ENCODE measurements around the gene MPP3.
"Not testable (repeated sequence)": the region's sequence is repeated elsewhere in the genome, so short reads cannot be mapped to it uniquely, and the experiment has no call there.

The MPP3 gene

DNA sequence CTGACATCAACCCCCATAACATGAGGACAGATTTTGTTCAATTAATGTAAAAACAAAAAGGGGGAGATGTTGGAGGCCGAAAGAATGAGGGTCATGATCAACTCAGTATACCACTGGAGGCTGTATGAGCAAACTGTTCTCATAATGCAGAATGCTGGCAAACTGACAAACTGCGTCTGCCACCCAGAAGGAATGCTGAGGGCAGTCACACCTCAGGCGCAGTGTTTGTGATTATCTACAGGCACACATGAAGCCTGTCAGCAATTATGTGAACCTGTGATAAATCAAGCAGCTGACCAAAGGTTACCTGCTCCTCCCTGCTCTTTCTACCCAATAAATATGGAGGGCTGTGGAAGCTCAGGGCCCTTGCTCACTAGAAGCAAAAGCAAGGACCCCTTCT is 41.3 kb upstream of the MPP3 start:
- TF ChIP-seq, protein P1, sequence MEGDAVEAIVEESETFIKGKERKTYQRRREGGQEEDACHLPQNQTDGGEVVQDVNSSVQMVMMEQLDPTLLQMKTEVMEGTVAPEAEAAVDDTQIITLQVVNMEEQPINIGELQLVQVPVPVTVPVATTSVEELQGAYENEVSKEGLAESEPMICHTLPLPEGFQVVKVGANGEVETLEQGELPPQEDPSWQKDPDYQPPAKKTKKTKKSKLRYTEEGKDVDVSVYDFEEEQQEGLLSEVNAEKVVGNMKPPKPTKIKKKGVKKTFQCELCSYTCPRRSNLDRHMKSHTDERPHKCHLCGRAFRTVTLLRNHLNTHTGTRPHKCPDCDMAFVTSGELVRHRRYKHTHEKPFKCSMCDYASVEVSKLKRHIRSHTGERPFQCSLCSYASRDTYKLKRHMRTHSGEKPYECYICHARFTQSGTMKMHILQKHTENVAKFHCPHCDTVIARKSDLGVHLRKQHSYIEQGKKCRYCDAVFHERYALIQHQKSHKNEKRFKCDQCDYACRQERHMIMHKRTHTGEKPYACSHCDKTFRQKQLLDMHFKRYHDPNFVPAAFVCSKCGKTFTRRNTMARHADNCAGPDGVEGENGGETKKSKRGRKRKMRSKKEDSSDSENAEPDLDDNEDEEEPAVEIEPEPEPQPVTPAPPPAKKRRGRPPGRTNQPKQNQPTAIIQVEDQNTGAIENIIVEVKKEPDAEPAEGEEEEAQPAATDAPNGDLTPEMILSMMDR (IDR thresholded peaks at IDR 0.05): no peak
- Histone ChIP-seq H3K27me3 (peaks cover 13% of the 10 kb centered on the region), H3K27ac (no peak overlapping the region), H3K4me3 (ENCODE audit: low read depth in 1 of 2, low read length in 1 of 2) (no peak overlapping the region), H3K9me3 (no peaks in the 10 kb centered on the region), H3K36me3 (no peaks in the 10 kb centered on the region), H3K4me1 (ENCODE audit: control insufficient read depth in 1 of 2, insufficient read depth in 1 of 2, low read depth in 1 of 2, low read length in 1 of 2) (no peaks in the 10 kb centered on the region)

DNA sequence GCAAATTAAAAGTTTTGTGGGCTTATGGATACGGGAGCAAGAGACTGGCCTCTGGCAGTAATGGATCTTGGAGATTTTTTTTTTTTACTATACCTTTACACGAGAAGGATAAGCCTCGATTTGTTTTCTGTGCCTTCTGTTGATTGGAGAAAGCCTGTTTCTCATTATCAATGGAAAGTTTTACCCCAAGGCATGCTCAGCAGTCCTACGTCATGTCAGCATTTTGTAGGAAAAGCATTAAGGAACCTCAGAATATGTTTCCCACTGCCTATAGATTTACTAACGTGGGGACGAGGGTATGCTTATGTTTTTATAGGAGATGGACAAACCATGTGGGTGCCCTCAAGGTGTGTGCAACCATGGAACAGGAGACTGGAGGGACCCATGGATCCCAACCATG is 40.9 kb upstream of the MPP3 start:
- no peaks in the 10 kb centered on the region for H3K36me3 ChIP-seq
- no peak overlapping the region for H3K4me3 ChIP-seq (ENCODE audit: low read depth in 1 of 2, low read length in 1 of 2)
- peaks cover 13% of the 10 kb centered on the region for H3K27me3 ChIP-seq
- TF ChIP-seq, protein P1 (IDR thresholded peaks at IDR 0.05): no peak
- no peaks in the 10 kb centered on the region for H3K4me1 ChIP-seq (ENCODE audit: control insufficient read depth in 1 of 2, insufficient read depth in 1 of 2, low read depth in 1 of 2, low read length in 1 of 2)
- H3K27ac ChIP-seq: no peak overlapping the region
- H3K9me3 ChIP-seq: no peaks in the 10 kb centered on the region

GRCh38 chr17:43873091-43873490 is 40.1 kb upstream of the MPP3 start:
- Histone ChIP-seq H3K27me3 (peaks cover 13% of the 10 kb centered on the region), H3K9me3 (no peaks in the 10 kb centered on the region), H3K27ac (no peak overlapping the region), H3K36me3 (no peaks in the 10 kb centered on the region), H3K4me1 (ENCODE audit: control insufficient read depth in 1 of 2, insufficient read depth in 1 of 2, low read depth in 1 of 2, low read length in 1 of 2) (no peaks in the 10 kb centered on the region), H3K4me3 (ENCODE audit: low read depth in 1 of 2, low read length in 1 of 2) (no peak overlapping the region)
- TF ChIP-seq, protein P1 (IDR thresholded peaks at IDR 0.05): no peak

DNA sequence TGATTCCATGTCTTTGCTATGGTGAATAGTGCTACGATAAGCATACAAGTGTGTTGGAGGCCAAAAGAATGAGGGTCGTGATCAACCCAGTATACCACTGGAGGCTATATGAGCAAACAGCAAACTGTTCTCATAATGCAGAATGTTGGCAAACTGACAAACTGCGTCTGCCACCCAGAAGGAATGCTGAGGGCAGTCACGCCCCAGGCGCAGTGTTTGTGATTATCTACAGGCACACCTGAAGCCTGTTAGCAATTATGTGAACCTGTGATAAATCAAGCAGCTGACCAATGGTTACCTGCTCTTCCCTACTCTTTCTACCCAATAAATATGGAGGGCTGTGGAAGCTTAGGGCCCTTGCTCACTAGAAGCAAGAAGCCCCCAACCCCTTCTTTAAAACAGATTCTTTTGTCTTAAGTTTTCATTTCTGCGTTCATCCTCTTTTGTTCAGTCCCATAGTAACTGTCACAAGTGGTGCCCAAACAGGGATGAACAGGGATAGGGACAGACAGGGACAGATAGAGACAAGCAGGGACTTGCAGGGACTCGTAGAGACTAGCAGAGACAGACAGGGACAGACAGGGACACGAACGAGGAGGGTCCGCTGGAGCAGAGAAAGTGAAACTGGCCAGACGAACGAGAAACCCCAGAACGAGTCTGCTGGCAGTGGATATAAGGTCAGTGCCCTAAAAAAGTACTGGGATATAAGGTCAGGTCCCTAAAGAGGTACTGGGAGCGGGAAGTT is 39.2 kb upstream of the MPP3 start:
- Histone ChIP-seq H3K27ac (no peak overlapping the region), H3K4me3 (ENCODE audit: low read depth in 1 of 2, low read length in 1 of 2) (no peak overlapping the region), H3K27me3 (peaks cover 13% of the 10 kb centered on the region), H3K9me3 (no peaks in the 10 kb centered on the region), H3K4me1 (ENCODE audit: control insufficient read depth in 1 of 2, insufficient read depth in 1 of 2, low read depth in 1 of 2, low read length in 1 of 2) (no peaks in the 10 kb centered on the region), H3K36me3 (no peaks in the 10 kb centered on the region)
- TF ChIP-seq, protein P1 (IDR thresholded peaks at IDR 0.05): no peak

DNA sequence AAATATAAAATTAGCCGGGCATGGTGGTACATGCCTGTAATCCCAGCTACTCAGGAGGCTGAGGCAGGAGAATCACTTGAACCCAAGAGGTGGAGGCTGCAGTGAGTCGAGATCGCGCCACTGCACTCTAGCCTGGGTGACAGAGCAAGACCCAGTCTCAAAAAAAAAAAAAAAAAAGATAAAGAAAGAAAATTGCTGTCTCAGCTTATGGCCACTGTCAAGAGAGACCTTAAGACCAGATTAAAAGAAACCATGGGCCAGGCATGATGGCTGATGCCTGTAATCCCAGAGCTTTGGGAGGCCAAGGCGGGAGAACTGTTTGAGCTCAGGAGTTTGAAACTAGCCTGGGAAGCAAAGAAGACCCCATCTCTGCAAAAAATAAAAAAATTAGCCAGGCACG is 36.1 kb upstream of the MPP3 start:
- not testable (repeated sequence) for H3K9me3 ChIP-seq; H3K36me3 ChIP-seq; H3K4me3 ChIP-seq (ENCODE audit: low read depth in 1 of 2, low read length in 1 of 2); H3K4me1 ChIP-seq (ENCODE audit: control insufficient read depth in 1 of 2, insufficient read depth in 1 of 2, low read depth in 1 of 2, low read length in 1 of 2); H3K27ac ChIP-seq
- H3K27me3 ChIP-seq: peaks cover 13% of the 10 kb centered on the region

DNA sequence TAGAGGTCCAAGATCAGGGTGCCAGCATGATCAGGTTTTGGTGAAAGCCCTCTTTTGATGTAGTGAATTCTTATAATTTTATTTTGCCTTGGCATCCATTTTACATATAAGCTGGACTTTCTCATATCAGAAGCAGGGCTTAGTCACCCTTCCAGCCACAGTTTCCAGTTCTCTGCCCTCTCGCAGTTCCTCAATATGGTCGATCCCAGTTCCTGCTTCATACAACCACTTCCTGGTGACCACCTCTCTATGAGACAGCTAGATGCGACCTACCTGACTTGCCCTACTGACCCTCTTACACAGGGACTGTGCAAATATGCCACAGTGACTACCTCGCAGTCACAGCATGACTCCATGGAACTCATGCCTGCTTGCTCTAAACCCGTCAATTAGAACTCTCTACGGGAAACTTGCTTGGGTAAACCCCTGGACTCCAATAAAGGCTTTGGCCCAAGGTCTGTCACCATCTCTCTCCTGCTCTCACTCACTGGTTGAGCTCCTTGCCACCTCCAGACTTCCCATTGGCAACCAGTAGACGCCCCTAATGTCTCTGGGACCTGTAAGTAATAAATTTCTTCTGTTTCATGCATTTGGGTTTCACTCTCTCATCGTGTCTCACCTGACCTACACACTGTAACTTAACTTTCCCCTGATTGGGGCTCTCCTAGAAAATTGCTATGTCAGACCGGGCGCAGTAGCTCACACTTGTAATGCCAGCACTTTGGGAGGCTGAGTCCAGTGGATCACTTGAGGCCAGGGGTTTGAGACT is 35.5 kb upstream of the MPP3 start:
- TF ChIP-seq, protein P1 (IDR thresholded peaks at IDR 0.05): no peak
- H3K4me3 ChIP-seq (ENCODE audit: low read depth in 1 of 2, low read length in 1 of 2): no peak overlapping the region
- H3K36me3 ChIP-seq: no peaks in the 10 kb centered on the region
- no peaks in the 10 kb centered on the region for H3K4me1 ChIP-seq (ENCODE audit: control insufficient read depth in 1 of 2, insufficient read depth in 1 of 2, low read depth in 1 of 2, low read length in 1 of 2)
- peaks cover 13% of the 10 kb centered on the region for H3K27me3 ChIP-seq
- no peaks in the 10 kb centered on the region for H3K9me3 ChIP-seq
- H3K27ac ChIP-seq: no peak overlapping the region
